OCI-LY7 (cell line): ENCODE results near the gene TRAPPC10. TPM values are rescaled to one million over a fixed set of nuclear protein-coding genes. Genes with fewer than 3 reads are reported as not detected.
"Not testable (repeated sequence)": the region's sequence is repeated elsewhere in the genome, so short reads cannot be mapped to it uniquely, and the experiment has no call there.

Source experiments
- BruUV-seq: library from RNA; stranded (reverse); fragments of 400-500 nt; replicated peaks from 2 replicates; lab custom pipeline; 2021; lab: Mats Ljungman, UMichigan
- CTCF ChIA-PET: fragments of 300-600 bp; sonication (Branson Sonifier 250); formaldehyde crosslinking; loops from one replicate; lab custom pipeline; 2022; ENCODE audit warnings: antibody characterized with exemption; ENCODE audit not compliant: unreplicated experiment; lab: Charles Lee
- POLR2A ChIA-PET: fragments of 300-600 bp; sonication (Branson Sonifier 250); formaldehyde crosslinking; loops from one replicate; lab custom pipeline; 2022; ENCODE audit warnings: antibody characterized with exemption; lab: Charles Lee
- DNase-seq: peaks from one replicate; pipeline ENCODE4 v3.0.0-alpha.2; 2015; ENCODE audit warnings: low spot score
- H2AFZ ChIP-seq: fragments of 200-600 bp; sonication (generic), shearing (Covaris generic); 2 replicates; pipeline ENCODE4 v1.6.1; 2014; ENCODE audit warnings: mild to moderate bottlenecking, antibody characterized with exemption, low read length, moderate library complexity
- H3K27ac ChIP-seq: fragments of 200-600 bp; sonication (generic); 2 replicates; pipeline ENCODE4 v1.5.1; 2014; ENCODE audit warnings: mixed run types, low read depth, mild to moderate bottlenecking, moderate library complexity, low read length, inconsistent platforms; ENCODE audit not compliant: poor library complexity, severe bottlenecking
- H3K36me3 ChIP-seq: fragments of 200-600 bp; sonication (generic); 2 replicates; pipeline ENCODE4 v1.6.1; 2014; ENCODE audit warnings: mild to moderate bottlenecking, antibody characterized with exemption, low read length, moderate library complexity, mixed read lengths; ENCODE audit not compliant: insufficient read depth
- H3K4me1 ChIP-seq: fragments of 200-600 bp; sonication (generic); 2 replicates; pipeline ENCODE4 v1.5.1; 2014; ENCODE audit warnings: mild to moderate bottlenecking, low read length; ENCODE audit not compliant: insufficient read depth, poor library complexity, severe bottlenecking
- H3K4me2 ChIP-seq: fragments of 200-600 bp; sonication (generic); 2 replicates; pipeline ENCODE4 v1.6.1; 2014; ENCODE audit warnings: mild to moderate bottlenecking, low read length
- H3K4me3 ChIP-seq: fragments of 200-600 bp; sonication (generic); 2 replicates; pipeline ENCODE4 v1.5.1; 2014; ENCODE audit warnings: mild to moderate bottlenecking, low read depth, low read length; ENCODE audit not compliant: poor library complexity, severe bottlenecking
- H3K79me2 ChIP-seq: fragments of 200-600 bp; sonication (generic); 2 replicates; pipeline ENCODE4 v1.6.1; 2016; ENCODE audit warnings: low read depth, mild to moderate bottlenecking, low read length, moderate library complexity, mixed read lengths; ENCODE audit not compliant: insufficient read depth
- H3K9me2 ChIP-seq: fragments of 200-600 bp; sonication (generic); 2 replicates; pipeline ENCODE4 v1.6.1; 2016; ENCODE audit warnings: mild to moderate bottlenecking, low read length, mixed read lengths; ENCODE audit not compliant: insufficient read depth
- H3K9me3 ChIP-seq: fragments of 200-600 bp; sonication (generic); 2 replicates; pipeline ENCODE4 v1.6.1; 2014; ENCODE audit warnings: mild to moderate bottlenecking, mixed run types, low read length, mixed read lengths
- H4K20me1 ChIP-seq: fragments of 200-600 bp; sonication (generic); 2 replicates; pipeline ENCODE4 v1.6.1; 2014; ENCODE audit warnings: mild to moderate bottlenecking, antibody characterized with exemption, low read length, moderate library complexity, mixed read lengths; ENCODE audit not compliant: insufficient read depth
- intact Hi-C: fragments of 100-400 bp; cut with micrococcal nuclease; formaldehyde crosslinking; loops from one replicate; pipeline ENCODE4 v1.10.0; 2022; ENCODE audit not compliant: unreplicated experiment
- total RNA-seq, 2 experiments: library from RNA; depleted of rRNA in 1 of 2; stranded (reverse); fragments of >200 nt in 1 of 2; shearing (Covaris generic) in 1 of 2; gene quantifications; 2 replicates each; pipeline ENCODE4 v1.2.3, GENCODE V29; 2014 to 2022

The TRAPPC10 gene
- total RNA-seq, 2 experiments from 2014 or later: 37.4 to 54.7 TPM

- H3K4me3 ChIP-seq, CTCF ChIA-PET, H3K9me3 ChIP-seq, intact Hi-C loops, H3K4me2 ChIP-seq, H4K20me1 ChIP-seq, H3K9me2 ChIP-seq, POLR2A ChIA-PET, H3K79me2 ChIP-seq, H2AFZ ChIP-seq, DNase-seq, H3K36me3 ChIP-seq, H3K27ac ChIP-seq, BruUV-seq, H3K4me1 ChIP-seq: not testable (repeated sequence)
These were observed 121.6 kb downstream of the TRAPPC10 start for GRCh38 chr21:44133715-44134057.

DNA sequence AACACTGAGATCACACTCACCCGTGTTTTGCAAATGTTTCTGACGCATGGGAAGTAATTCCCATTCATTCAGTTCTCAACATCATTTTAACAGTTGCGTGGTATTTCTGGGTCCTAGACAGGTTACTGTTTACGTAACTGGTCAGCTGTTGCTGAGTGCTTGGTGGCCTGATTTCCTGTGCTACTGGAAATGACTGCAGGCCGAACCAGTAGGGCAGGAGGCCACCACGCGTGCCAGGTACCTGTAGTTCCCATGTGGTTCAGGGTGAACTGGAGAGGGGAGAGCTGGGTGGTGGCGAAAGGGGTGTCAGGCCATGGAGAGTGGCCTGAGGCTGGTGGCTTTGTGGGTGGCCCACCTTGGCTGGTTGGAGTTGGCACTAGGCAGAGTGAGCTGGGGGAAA, 122.6 kb downstream of the TRAPPC10 start:
- H3K36me3 ChIP-seq, BruUV-seq, POLR2A ChIA-PET, H3K27ac ChIP-seq, DNase-seq, H3K9me2 ChIP-seq, H4K20me1 ChIP-seq, H3K4me3 ChIP-seq, intact Hi-C loops, H2AFZ ChIP-seq, H3K4me2 ChIP-seq, H3K9me3 ChIP-seq, H3K4me1 ChIP-seq, CTCF ChIA-PET, H3K79me2 ChIP-seq: not testable (repeated sequence)

DNA sequence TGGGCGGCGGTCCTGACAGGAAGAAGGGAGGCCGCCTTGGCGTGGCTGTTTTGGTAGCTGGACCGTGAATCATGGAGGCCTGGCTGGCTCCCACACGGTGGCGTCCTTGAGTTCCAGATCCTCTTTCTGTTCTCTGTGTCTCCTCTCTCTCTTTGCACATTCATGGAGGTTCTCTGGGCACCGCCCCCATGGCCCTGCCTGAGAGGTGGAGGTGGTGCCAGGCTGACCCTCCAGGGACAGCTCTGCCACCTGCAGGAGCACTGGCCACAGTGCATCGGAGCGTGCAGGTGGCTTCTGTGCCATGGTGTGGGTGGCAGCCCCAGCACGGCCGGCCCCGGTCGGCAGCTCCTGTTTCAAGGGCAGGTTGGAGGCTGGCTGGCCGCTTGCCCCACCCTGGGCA, 125.9 kb downstream of the TRAPPC10 start:
- H3K4me2 ChIP-seq, H3K9me3 ChIP-seq, H2AFZ ChIP-seq, POLR2A ChIA-PET, H4K20me1 ChIP-seq, H3K9me2 ChIP-seq, H3K4me3 ChIP-seq, intact Hi-C loops, CTCF ChIA-PET, BruUV-seq, H3K79me2 ChIP-seq, DNase-seq, H3K36me3 ChIP-seq, H3K27ac ChIP-seq, H3K4me1 ChIP-seq: not testable (repeated sequence)

DNA sequence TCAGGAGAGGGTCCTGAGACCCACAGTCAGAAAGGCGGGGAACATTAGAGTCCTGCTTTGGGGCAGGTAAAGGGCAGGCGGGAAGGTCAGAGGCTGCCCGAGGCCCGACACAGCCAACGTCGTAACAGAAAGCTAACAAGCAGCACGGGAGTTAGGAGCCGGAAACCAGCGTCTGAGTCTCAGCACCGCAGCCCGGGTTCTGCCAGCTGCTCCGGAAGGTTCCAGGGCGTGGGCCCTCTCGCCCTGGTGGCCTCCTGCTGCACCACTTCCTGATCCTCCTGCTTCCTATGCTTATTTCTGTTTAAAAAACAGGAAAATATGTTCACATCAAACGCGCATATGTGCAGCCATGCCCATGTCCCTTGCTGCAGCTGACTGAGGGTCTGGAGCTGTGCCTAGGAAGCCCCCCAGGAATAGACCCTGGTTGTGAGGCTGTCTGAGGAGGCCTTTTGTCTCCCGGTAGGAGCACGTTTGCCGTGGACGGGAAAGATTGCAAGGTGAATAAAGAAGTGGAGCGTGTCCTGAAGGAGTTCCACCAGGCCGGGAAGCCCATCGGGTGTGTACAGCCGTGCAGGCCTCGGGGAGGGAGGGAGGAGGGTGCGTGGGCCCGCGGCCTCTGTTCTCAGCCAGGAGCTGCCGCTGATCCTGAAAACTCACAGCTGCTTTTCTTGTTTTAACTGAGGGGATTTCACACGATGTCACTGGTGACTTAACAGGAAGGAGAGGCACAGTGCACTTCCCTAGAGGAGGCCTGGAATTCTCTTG, 127.9 kb downstream of the TRAPPC10 start:
- not testable (repeated sequence) for H4K20me1 ChIP-seq, H3K9me3 ChIP-seq, DNase-seq

GRCh38 chr21:44140552-44140932, 128.4 kb downstream of the TRAPPC10 start:
- CTCF ChIA-PET: not testable (repeated sequence)

More for the DNA sequence above, 127.9 kb downstream of the TRAPPC10 start:
- H2AFZ ChIP-seq, H3K4me3 ChIP-seq, H3K79me2 ChIP-seq, POLR2A ChIA-PET, H3K4me1 ChIP-seq, H3K4me2 ChIP-seq, H3K9me2 ChIP-seq, CTCF ChIA-PET, intact Hi-C loops, BruUV-seq, H3K27ac ChIP-seq, H3K36me3 ChIP-seq: not testable (repeated sequence)

GRCh38 chr21:44142470-44142869, 130.4 kb downstream of the TRAPPC10 start:
- H3K27ac ChIP-seq, POLR2A ChIA-PET, H3K36me3 ChIP-seq, CTCF ChIA-PET, H3K4me3 ChIP-seq, H3K4me1 ChIP-seq, H4K20me1 ChIP-seq, BruUV-seq, intact Hi-C loops, H3K4me2 ChIP-seq, DNase-seq, H3K9me3 ChIP-seq, H3K9me2 ChIP-seq, H3K79me2 ChIP-seq, H2AFZ ChIP-seq: not testable (repeated sequence)

More at GRCh38 chr21:44140552-44140932, 128.4 kb downstream of the TRAPPC10 start:
- H3K79me2 ChIP-seq, H4K20me1 ChIP-seq, H3K9me3 ChIP-seq, DNase-seq, intact Hi-C loops, POLR2A ChIA-PET, H3K36me3 ChIP-seq, H3K9me2 ChIP-seq, H2AFZ ChIP-seq, H3K4me1 ChIP-seq, BruUV-seq, H3K4me3 ChIP-seq, H3K27ac ChIP-seq, H3K4me2 ChIP-seq: not testable (repeated sequence)
